ENCODE measurements around the gene CNTNAP5. TPM values are rescaled to one million over a fixed set of nuclear protein-coding genes. Genes with fewer than 3 reads are reported as not detected.

CNTNAP5 gene
- total RNA-seq, 1 experiment from 2014 or later = not detected

- POLR2A ChIA-PET = no interaction called here
- no peak for DNase-seq (ENCODE audit: low read depth, low spot score)
- no TSS peak for BruUV-seq (replicated peaks)
Measured at GRCh38 chr2:124254621-124255020, 229.5 kb downstream of the CNTNAP5 start.

GRCh38 chr2:124257120-124257519 is 232.0 kb downstream of the CNTNAP5 start:
- POLR2A ChIA-PET = no interaction called here
- in situ Hi-C loops (cut with HindIII; ENCODE audit: low pct_unique_long_range_greater_than_20kb, low sequenced_read_pairs) = no loop called here
- intact Hi-C loops (cut with micrococcal nuclease; ENCODE audit: unreplicated experiment) = no loop called here
- BruUV-seq (replicated peaks) = no TSS peak
- no peak for DNase-seq (ENCODE audit: low read depth, low spot score)
- TF ChIP-seq TCF7L2 (IDR thresholded peaks at IDR 0.05; ENCODE audit: low read depth, low read length) (no peak), REST (IDR thresholded peaks at IDR 0.05; ENCODE audit: insufficient read depth in 1 of 2, low read depth in 2 of 2, low read length in 1 of 2) (no peak), POLR2AphosphoS5 (IDR thresholded peaks at IDR 0.05; ENCODE audit: low read depth, low read length) (no peak), SIN3A (IDR thresholded peaks at IDR 0.05; ENCODE audit: borderline replicate concordance, insufficient read depth, low read depth, low read length) (no peak), CTCF (IDR thresholded peaks at IDR 0.05) (no peak)
- Histone ChIP-seq H3K36me3 (ENCODE audit: control insufficient read depth, insufficient read depth, low read length) (no peaks in the 10 kb centered on the region), H3K27ac (ENCODE audit: low read length) (no peak overlapping the region), H3K27me3 (ENCODE audit: control insufficient read depth, insufficient read depth, low read length) (no peaks in the 10 kb centered on the region), H3K4me3 (ENCODE audit: low read depth in 2 of 2, low read length in 2 of 2) (no peak overlapping the region), H3K4me1 (ENCODE audit: control insufficient read depth, insufficient read depth, low read length) (no peaks in the 10 kb centered on the region), H3K9me3 (ENCODE audit: control insufficient read depth, insufficient read depth, low read depth, low read length) (no peaks in the 10 kb centered on the region)
- CTCF ChIA-PET = no interaction called here
- ATAC-seq = no peak

More at GRCh38 chr2:124254621-124255020, 229.5 kb downstream of the CNTNAP5 start:
- in situ Hi-C loops (cut with HindIII; ENCODE audit: low pct_unique_long_range_greater_than_20kb, low sequenced_read_pairs) = no loop called here
- Histone ChIP-seq H3K36me3 (ENCODE audit: control insufficient read depth, insufficient read depth, low read length) (no peaks in the 10 kb centered on the region), H3K9me3 (ENCODE audit: control insufficient read depth, insufficient read depth, low read depth, low read length) (no peaks in the 10 kb centered on the region), H3K4me1 (ENCODE audit: control insufficient read depth, insufficient read depth, low read length) (no peaks in the 10 kb centered on the region), H3K27ac (ENCODE audit: low read length) (no peak overlapping the region), H3K27me3 (ENCODE audit: control insufficient read depth, insufficient read depth, low read length) (no peaks in the 10 kb centered on the region), H3K4me3 (ENCODE audit: low read depth in 2 of 2, low read length in 2 of 2) (no peak overlapping the region)
- CTCF ChIA-PET = no interaction called here
- intact Hi-C loops (cut with micrococcal nuclease; ENCODE audit: unreplicated experiment) = no loop called here
- TF ChIP-seq TCF7L2 (IDR thresholded peaks at IDR 0.05; ENCODE audit: low read depth, low read length) = no peak
- TF ChIP-seq CTCF (IDR thresholded peaks at IDR 0.05) = no peak
- TF ChIP-seq POLR2AphosphoS5 (IDR thresholded peaks at IDR 0.05; ENCODE audit: low read depth, low read length) = no peak
- no peak for TF ChIP-seq SIN3A (IDR thresholded peaks at IDR 0.05; ENCODE audit: borderline replicate concordance, insufficient read depth, low read depth, low read length)
- TF ChIP-seq REST (IDR thresholded peaks at IDR 0.05; ENCODE audit: insufficient read depth in 1 of 2, low read depth in 2 of 2, low read length in 1 of 2) = no peak
- ATAC-seq = no peak
